Heart left ventricle (tissue), 13 donors: ENCODE data around the gene FIP1L1.

Experiments
- POLR2A ChIP-seq, 2 donors: fragments of 450-650 bp; IDR thresholded peaks; one replicate each; pipeline ENCODE4 v1.6.1; 2017; ENCODE audit warnings: antibody characterized with exemption in 2 of 2, mild to moderate bottlenecking in 2 of 2, moderate library complexity in 2 of 2
- TF ChIP-seq, protein P1 (sequence below), 12 donors: fragments of 200-600 bp; sonication (generic) in 4 of 12; IDR thresholded peaks; one replicate each; pipeline versions ENCODE4 v1.5.0 to v1.8.0; 2018 to 2022; ENCODE audit warnings: antibody characterized with exemption in 12 of 12, mild to moderate bottlenecking in 5 of 12
- donor health status: ischemic (EF 13 %, LVEDD 7.1; RV severe dilation, severe dysfunction).
- donor health status: DM: no; HTN: yes; CAD: no.
- donor health status: DM: no; HTN: no; CAD: no.
- donor health status: ischemic (EF 25% LVEDD 6.9; RV normal size, moderate dysfunction).
- donor health status: ischemic (EF 25% LVEDD 5.7; RV mildly dilated, moderate dysfunction).
- donor health status: ischemic (EF 35%, LVEDD 5.7; RV mildly dilated, moderate dysfunction).
- donor health status: nonischemic (EF 11% LVEDD 7.7; RV severe dilation, severe dysfunction).
- donor health status: DM: yes; HTN: yes; CAD: no.
- donor health status: PGD.
- donor health status: ischemic (EF 29% LVEDD 5.4; RV normal size, mild dysfunction).
- donor health status: nonischemic (EF 23%, LVEDD 6.1; RV moderate dilation, normal function).

DNA sequence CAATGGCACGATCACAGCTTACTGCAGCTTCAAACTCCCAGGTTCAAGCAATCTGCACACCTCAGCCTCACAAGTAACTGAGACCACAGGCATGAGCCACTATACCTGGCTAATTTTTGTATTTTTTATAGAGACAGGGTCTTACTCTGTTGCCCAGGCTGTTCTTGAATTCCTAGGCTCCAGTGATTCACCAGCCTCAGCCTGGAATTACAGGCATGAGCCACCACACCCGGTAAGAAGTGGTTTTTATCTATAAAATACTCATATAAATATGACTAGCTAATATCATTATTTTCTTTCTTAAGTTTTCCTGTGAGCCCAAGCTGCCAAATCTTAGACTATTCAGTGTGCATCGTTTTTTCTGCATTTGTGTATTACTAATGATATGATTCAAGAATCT lies 16.0 kb upstream of the FIP1L1 start:
- TF ChIP-seq, protein P1, sequence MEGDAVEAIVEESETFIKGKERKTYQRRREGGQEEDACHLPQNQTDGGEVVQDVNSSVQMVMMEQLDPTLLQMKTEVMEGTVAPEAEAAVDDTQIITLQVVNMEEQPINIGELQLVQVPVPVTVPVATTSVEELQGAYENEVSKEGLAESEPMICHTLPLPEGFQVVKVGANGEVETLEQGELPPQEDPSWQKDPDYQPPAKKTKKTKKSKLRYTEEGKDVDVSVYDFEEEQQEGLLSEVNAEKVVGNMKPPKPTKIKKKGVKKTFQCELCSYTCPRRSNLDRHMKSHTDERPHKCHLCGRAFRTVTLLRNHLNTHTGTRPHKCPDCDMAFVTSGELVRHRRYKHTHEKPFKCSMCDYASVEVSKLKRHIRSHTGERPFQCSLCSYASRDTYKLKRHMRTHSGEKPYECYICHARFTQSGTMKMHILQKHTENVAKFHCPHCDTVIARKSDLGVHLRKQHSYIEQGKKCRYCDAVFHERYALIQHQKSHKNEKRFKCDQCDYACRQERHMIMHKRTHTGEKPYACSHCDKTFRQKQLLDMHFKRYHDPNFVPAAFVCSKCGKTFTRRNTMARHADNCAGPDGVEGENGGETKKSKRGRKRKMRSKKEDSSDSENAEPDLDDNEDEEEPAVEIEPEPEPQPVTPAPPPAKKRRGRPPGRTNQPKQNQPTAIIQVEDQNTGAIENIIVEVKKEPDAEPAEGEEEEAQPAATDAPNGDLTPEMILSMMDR (IDR thresholded peaks at IDR 0.05): no peak
- TF ChIP-seq POLR2A (IDR thresholded peaks at IDR 0.05): no peak
